ENCODE measurements around the gene VIPR1. TPM values are rescaled to one million over a fixed set of nuclear protein-coding genes. Genes with fewer than 3 reads are reported as not detected.
A peak's percentile ranks its signal among the peaks of the same experiment; 100 is the strongest.

The VIPR1 gene
- total RNA-seq, 4 donors from 2014 or later: 6.3 to 117 (median 26.0) TPM

DNA sequence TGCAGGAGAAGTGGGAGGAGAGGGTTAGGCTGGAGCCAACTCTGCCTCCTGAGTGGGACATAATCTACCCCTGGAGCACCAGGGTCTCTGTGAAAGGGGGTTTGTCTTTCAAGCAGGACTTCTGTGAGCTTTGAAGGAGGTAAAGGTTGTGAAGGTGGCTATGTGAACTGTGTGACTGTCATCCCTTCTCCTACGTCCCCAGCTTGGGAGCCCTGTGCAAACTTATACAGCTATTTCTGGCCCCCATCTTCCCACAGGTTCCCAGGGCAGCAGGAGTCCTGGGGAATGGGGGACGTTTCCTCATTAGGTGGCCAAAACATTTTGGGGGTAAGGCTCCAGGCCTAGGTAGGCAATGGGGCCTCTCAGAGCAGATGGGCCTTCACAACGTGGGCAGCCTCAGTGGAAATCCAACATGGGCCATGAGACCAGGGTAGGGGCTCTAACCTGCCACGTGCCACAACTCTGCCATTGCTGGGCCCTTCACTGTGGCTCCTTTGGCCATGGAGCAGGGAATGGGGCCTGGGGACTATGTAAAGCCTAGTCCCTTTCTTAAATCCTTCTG is 3.5 kb downstream of the VIPR1 start:
- peaks cover 9 to 22% of the 10 kb centered on the region in 2 donors for H3K4me1 ChIP-seq

DNA sequence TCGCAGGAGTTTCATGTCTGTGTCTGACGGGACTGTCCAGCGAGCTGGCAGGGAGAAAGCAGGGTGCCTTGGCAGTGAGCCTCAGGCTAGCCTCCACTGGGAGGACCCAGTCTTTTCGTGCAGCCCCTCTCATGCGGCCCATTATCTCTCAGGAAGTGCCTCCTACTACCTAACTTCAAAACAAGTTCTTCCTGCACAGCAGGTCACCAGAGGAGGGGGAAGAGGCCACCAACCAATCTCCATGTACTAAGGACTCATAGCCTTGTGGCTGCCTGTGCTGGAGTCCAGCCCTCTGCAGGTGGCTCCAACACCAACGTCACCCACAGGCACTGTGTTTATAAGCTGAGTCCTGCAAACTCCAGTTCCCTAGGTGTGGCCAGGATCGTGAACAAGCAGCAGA is 4.8 kb downstream of the VIPR1 start:
- Histone ChIP-seq H3K36me3 (no peaks in the 10 kb centered on the region), H3K4me3 (replicated peaks in 1 of 3) (no peak overlapping the region), H3K27ac (no peak overlapping the region), H3K4me1 (peaks cover 3 to 9% of the 10 kb centered on the region in 2 donors), H3K9me3 (no peaks in the 10 kb centered on the region), H3K27me3 (no peaks in the 10 kb centered on the region)
- no peak for TF ChIP-seq POLR2A (IDR thresholded peaks at IDR 0.05)
- TF ChIP-seq, protein P1, sequence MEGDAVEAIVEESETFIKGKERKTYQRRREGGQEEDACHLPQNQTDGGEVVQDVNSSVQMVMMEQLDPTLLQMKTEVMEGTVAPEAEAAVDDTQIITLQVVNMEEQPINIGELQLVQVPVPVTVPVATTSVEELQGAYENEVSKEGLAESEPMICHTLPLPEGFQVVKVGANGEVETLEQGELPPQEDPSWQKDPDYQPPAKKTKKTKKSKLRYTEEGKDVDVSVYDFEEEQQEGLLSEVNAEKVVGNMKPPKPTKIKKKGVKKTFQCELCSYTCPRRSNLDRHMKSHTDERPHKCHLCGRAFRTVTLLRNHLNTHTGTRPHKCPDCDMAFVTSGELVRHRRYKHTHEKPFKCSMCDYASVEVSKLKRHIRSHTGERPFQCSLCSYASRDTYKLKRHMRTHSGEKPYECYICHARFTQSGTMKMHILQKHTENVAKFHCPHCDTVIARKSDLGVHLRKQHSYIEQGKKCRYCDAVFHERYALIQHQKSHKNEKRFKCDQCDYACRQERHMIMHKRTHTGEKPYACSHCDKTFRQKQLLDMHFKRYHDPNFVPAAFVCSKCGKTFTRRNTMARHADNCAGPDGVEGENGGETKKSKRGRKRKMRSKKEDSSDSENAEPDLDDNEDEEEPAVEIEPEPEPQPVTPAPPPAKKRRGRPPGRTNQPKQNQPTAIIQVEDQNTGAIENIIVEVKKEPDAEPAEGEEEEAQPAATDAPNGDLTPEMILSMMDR (IDR thresholded peaks at IDR 0.05): no peak
- peak; percentile 34 to 37 for DNase-seq
- intact Hi-C loops (cut with DNase I): no loop called here
- WGBS, 2 donors: 36 to 38% methylated on average over 7 of the region's 7 CpGs

More for the DNA sequence above, 3.5 kb downstream of the VIPR1 start:
- no peak for DNase-seq
- Histone ChIP-seq H3K27me3 (no peaks in the 10 kb centered on the region), H3K9me3 (no peaks in the 10 kb centered on the region), H3K27ac (no peak overlapping the region), H3K36me3 (no peaks in the 10 kb centered on the region), H3K4me3 (replicated peaks in 1 of 3) (no peak overlapping the region)
- intact Hi-C loops (cut with DNase I): no loop called here
- no peak for TF ChIP-seq POLR2A (IDR thresholded peaks at IDR 0.05)
- TF ChIP-seq, protein P1 (IDR thresholded peaks at IDR 0.05): no peak
- WGBS, 2 donors: 82 to 96% methylated on average over 4 of the region's 4 CpGs

DNA sequence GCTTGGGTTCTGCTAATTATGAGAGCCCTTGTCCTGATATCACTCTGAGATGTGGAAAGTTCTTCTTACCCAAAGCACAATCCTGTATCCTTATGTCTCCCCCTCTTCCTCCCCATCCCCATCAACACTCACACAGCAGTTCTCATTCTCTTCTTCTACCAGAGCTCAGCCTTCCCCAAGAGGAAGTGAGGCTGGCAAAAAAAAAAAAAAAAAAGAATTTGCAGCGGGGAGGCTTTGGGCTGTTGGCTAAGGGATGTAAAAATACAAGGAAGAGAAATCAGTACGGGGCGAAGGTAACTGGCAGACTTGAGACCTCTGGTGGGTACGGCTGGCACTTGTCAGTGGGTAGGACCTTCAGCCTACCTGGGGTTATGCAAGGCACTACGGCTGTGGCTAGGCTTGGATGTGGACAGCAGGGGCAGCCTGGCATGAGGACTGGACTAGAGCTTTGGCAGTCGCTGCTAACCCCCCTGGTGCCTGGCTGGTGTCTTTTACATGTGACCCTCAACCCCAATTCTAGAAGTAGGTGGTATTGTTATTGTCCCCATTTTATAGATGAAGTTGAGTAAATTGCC is 5.4 kb downstream of the VIPR1 start:
- 78 to 84% methylated on average over 6 of the region's 6 CpGs for WGBS, 2 donors
- no peak for DNase-seq
- intact Hi-C loops (cut with DNase I): no loop called here
- Histone ChIP-seq H3K27ac (no peak overlapping the region), H3K4me1 (peaks cover 2 to 6% of the 10 kb centered on the region in 2 donors), H3K36me3 (no peaks in the 10 kb centered on the region), H3K4me3 (replicated peaks in 1 of 3) (no peak overlapping the region), H3K9me3 (no peaks in the 10 kb centered on the region), H3K27me3 (no peaks in the 10 kb centered on the region)
- TF ChIP-seq, protein P1 (IDR thresholded peaks at IDR 0.05): no peak
- no peak for TF ChIP-seq POLR2A (IDR thresholded peaks at IDR 0.05)

- no peak for DNase-seq
- Histone ChIP-seq H3K4me1 (peaks cover 0 to 5% of the 10 kb centered on the region in 2 donors), H3K36me3 (no peaks in the 10 kb centered on the region), H3K27me3 (no peaks in the 10 kb centered on the region), H3K27ac (no peak overlapping the region), H3K4me3 (replicated peaks in 1 of 3) (no peak overlapping the region), H3K9me3 (no peaks in the 10 kb centered on the region)
- 66 to 69% methylated on average over 4 of the region's 4 CpGs for WGBS, 2 donors
- TF ChIP-seq, protein P1 (IDR thresholded peaks at IDR 0.05): no peak
- TF ChIP-seq POLR2A (IDR thresholded peaks at IDR 0.05): no peak
- intact Hi-C loops (cut with DNase I): no loop called here
Observed at GRCh38 chr3:42508562-42508961, 6.1 kb downstream of the VIPR1 start.

DNA sequence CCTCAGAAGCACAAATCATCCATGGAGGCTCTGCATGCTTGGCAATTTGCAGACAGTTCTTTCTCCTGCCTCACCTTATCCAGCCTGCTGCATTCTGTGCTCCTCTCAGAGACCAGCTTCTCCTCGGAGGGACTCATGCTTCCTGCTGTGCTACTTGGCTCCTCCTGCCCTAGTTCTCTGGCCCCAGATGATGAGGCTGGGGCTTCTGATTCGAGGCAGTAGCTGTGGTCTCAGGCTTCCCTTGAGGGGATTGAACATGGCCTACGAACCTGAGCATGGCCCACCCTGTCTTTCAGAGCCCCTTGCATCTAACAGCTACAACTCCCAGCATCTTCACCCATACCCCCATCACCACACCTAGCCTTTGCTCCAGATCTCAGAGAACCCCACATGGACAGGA is 6.7 kb downstream of the VIPR1 start:
- H3K27ac ChIP-seq: no peak overlapping the region
- no peaks in the 10 kb centered on the region for H3K9me3 ChIP-seq
- no peaks in the 10 kb centered on the region for H3K36me3 ChIP-seq
- WGBS, 2 donors: 76 to 81% methylated on average over 3 of the region's 3 CpGs
- DNase-seq: no peak
- H3K4me1 ChIP-seq: peaks cover 0 to 5% of the 10 kb centered on the region in 2 donors
- H3K27me3 ChIP-seq: no peaks in the 10 kb centered on the region
- no peak for TF ChIP-seq POLR2A (IDR thresholded peaks at IDR 0.05)
- TF ChIP-seq, protein P1 (IDR thresholded peaks at IDR 0.05): no peak
- H3K4me3 ChIP-seq (replicated peaks in 1 of 3): no peak overlapping the region
- intact Hi-C loops (cut with DNase I): no loop called here

Data from thyroid gland (tissue), 4 donors.